ENCODE measurements around the gene TMEM129. TPM values are rescaled to one million over a fixed set of nuclear protein-coding genes. Genes with fewer than 3 reads are reported as not detected.

Gene TMEM129
- total RNA-seq, 2 experiments from 2014 or later = 39.2 to 44.0 TPM

- Histone ChIP-seq H3K9me2 (ENCODE audit: insufficient read depth, low read length) (no peaks in the 10 kb centered on the region), H3K4me1 (ENCODE audit: insufficient read depth, low read length, poor library complexity, severe bottlenecking) (no peaks in the 10 kb centered on the region), H3K4me3 (ENCODE audit: low read depth, low read length, poor library complexity, severe bottlenecking) (no peak overlapping the region), H3K4me2 (ENCODE audit: low read length) (no peak overlapping the region), H3K79me2 (ENCODE audit: insufficient read depth, low read depth, low read length) (no peaks in the 10 kb centered on the region), H3K9me3 (ENCODE audit: low read length) (no peaks in the 10 kb centered on the region), H3K27ac (ENCODE audit: low read depth, low read length, poor library complexity, severe bottlenecking) (no peak overlapping the region), H2AFZ (ENCODE audit: low read length) (no peak overlapping the region), H4K20me1 (ENCODE audit: insufficient read depth, low read length) (no peaks in the 10 kb centered on the region), H3K36me3 (ENCODE audit: insufficient read depth, low read length) (no peaks in the 10 kb centered on the region)
- DNase-seq (ENCODE audit: low spot score) = no peak
- BruUV-seq (replicated peaks) = no TSS peak
- ChIA-PET POLR2A (no interaction called here), CTCF (ENCODE audit: unreplicated experiment) (no interaction called here)
- TF ChIP-seq EZH2phosphoT487 (IDR thresholded peaks at IDR 0.05; ENCODE audit: borderline replicate concordance, low read depth, low read length) = no peak
- TF ChIP-seq, protein P1, sequence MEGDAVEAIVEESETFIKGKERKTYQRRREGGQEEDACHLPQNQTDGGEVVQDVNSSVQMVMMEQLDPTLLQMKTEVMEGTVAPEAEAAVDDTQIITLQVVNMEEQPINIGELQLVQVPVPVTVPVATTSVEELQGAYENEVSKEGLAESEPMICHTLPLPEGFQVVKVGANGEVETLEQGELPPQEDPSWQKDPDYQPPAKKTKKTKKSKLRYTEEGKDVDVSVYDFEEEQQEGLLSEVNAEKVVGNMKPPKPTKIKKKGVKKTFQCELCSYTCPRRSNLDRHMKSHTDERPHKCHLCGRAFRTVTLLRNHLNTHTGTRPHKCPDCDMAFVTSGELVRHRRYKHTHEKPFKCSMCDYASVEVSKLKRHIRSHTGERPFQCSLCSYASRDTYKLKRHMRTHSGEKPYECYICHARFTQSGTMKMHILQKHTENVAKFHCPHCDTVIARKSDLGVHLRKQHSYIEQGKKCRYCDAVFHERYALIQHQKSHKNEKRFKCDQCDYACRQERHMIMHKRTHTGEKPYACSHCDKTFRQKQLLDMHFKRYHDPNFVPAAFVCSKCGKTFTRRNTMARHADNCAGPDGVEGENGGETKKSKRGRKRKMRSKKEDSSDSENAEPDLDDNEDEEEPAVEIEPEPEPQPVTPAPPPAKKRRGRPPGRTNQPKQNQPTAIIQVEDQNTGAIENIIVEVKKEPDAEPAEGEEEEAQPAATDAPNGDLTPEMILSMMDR (conservative IDR thresholded peaks at IDR 0.05; ENCODE audit: low read length) = no peak
- intact Hi-C loops (cut with micrococcal nuclease; ENCODE audit: unreplicated experiment) = no loop called here
These were observed 30.2 kb upstream of the TMEM129 start for GRCh38 chr4:1751155-1751918.

DNA sequence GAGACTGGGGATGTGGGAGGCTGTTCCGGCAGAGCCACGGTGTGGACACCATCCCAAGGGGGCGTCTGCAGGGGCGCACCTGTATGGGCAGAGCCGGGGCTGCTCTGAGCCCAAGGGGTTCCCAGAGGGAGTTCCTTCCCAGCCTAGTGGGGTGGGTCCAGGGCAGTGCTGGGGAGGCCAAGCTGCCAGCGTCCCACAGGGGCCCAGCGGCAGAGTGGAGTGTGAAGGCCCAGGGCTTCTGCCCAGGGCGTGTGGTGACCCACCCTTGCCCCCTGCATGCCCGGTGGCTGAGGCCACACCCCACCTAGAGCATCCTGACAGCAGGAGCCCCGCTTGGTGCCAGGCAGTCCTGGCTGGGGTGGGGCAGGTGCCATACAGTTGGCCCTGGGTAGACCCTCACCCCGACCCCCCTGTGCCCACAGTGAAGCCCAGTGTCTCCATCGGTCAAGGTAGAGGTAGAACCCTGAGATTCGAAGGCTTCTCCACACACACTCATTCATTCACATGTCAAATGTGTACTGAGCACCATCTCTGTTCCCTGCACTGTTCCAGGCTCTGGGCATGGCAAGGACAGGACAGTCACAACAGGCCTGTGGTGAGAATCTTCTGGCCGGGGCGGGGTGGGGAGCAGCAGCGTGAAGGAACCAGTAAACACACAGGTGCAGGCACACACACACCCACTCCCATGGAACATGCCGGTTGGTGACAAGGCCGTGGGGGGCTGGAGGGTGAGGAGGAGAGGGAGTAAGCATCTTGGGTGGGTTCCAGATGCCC, 29.4 kb upstream of the TMEM129 start:
- ChIA-PET CTCF (ENCODE audit: unreplicated experiment) (interaction anchor here (0.5 kb wide), 1 partner anchor 10 kb away, joined by 3 read pairs; no protein-coding TSS in a partner anchor), POLR2A (no interaction called here)
- Histone ChIP-seq H4K20me1 (ENCODE audit: insufficient read depth, low read length) (no peaks in the 10 kb centered on the region), H2AFZ (ENCODE audit: low read length) (no peak overlapping the region), H3K9me3 (ENCODE audit: low read length) (no peaks in the 10 kb centered on the region), H3K79me2 (ENCODE audit: insufficient read depth, low read depth, low read length) (no peaks in the 10 kb centered on the region), H3K4me2 (ENCODE audit: low read length) (no peak overlapping the region), H3K4me3 (ENCODE audit: low read depth, low read length, poor library complexity, severe bottlenecking) (no peak overlapping the region), H3K27ac (ENCODE audit: low read depth, low read length, poor library complexity, severe bottlenecking) (no peak overlapping the region), H3K4me1 (ENCODE audit: insufficient read depth, low read length, poor library complexity, severe bottlenecking) (no peaks in the 10 kb centered on the region), H3K9me2 (ENCODE audit: insufficient read depth, low read length) (no peaks in the 10 kb centered on the region), H3K36me3 (ENCODE audit: insufficient read depth, low read length) (peaks cover 6% of the 10 kb centered on the region; the same call in 1 of the 2 replicates)
- intact Hi-C loops (cut with micrococcal nuclease; ENCODE audit: unreplicated experiment) = no loop called here
- no peak for TF ChIP-seq EZH2phosphoT487 (IDR thresholded peaks at IDR 0.05; ENCODE audit: borderline replicate concordance, low read depth, low read length)
- TF ChIP-seq, protein P1 (conservative IDR thresholded peaks at IDR 0.05; ENCODE audit: low read length) = no peak
- no peak for DNase-seq (ENCODE audit: low spot score)
- no TSS peak for BruUV-seq (replicated peaks)

All from OCI-LY7 (cell line).